A549 treated with Hydrocortisone at 1 μM for 4 hours (cell line): ENCODE measurements around the gene TRAFD1. TPM values are rescaled to one million over a fixed set of nuclear protein-coding genes. Genes with fewer than 3 reads are reported as not detected.

ENCODE experiments used
- total RNA-seq: library from RNA; stranded (reverse); fragments of 200-300 nt; extraction: Qiagen RNA extraction; gene quantifications from 5 replicates; pipeline ENCODE4 v1.2.3, GENCODE V29; 2022

Gene TRAFD1, protein sequence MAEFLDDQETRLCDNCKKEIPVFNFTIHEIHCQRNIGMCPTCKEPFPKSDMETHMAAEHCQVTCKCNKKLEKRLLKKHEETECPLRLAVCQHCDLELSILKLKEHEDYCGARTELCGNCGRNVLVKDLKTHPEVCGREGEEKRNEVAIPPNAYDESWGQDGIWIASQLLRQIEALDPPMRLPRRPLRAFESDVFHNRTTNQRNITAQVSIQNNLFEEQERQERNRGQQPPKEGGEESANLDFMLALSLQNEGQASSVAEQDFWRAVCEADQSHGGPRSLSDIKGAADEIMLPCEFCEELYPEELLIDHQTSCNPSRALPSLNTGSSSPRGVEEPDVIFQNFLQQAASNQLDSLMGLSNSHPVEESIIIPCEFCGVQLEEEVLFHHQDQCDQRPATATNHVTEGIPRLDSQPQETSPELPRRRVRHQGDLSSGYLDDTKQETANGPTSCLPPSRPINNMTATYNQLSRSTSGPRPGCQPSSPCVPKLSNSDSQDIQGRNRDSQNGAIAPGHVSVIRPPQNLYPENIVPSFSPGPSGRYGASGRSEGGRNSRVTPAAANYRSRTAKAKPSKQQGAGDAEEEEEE
- total RNA-seq: 15.2 to 20.4 TPM (median 16.5 TPM) in 5 replicates

DNA sequence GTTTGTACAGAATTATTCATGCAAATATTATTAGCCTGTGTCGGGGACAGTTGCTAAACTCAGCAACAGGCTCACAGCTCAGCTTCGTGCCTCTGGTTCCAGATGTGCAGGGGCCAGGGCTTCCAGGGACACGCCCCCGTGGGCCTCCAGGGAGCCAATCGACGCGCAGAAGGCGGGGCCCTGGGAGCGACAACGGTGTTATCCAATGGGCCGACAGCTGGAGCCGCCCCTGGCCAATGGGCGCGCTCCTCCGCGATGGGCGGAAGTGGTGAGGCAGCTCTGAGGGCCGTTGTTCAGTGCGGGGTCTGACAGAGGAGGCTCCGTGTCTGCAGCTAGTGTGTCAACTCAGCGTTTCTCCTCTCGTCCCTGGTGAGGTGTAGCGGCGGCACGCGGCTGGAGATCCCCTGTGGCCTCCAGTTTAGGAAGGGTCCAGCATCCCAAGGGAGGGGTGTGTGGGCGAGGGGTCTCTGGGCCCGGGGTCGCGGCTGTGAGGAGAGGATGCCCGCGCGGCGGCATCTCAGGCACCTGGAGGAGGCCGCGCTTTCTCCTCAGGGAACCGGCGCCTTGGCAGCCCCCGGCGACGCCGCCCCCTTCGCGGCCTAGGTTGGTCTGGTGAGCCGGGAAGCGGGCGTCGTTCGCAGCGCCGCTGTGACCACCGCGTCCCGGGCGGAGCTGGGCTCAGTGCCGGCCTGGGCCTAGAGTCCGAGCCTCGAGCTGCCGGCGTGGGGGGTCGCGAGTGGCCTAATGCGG is at the start of gene TRAFD1:
Gene TRAFD1, plus strand, starts transcription at position 311 of the 750 bp plus-strand sequence. CDS start 4,963 bp downstream, outside the sequence.

DNA sequence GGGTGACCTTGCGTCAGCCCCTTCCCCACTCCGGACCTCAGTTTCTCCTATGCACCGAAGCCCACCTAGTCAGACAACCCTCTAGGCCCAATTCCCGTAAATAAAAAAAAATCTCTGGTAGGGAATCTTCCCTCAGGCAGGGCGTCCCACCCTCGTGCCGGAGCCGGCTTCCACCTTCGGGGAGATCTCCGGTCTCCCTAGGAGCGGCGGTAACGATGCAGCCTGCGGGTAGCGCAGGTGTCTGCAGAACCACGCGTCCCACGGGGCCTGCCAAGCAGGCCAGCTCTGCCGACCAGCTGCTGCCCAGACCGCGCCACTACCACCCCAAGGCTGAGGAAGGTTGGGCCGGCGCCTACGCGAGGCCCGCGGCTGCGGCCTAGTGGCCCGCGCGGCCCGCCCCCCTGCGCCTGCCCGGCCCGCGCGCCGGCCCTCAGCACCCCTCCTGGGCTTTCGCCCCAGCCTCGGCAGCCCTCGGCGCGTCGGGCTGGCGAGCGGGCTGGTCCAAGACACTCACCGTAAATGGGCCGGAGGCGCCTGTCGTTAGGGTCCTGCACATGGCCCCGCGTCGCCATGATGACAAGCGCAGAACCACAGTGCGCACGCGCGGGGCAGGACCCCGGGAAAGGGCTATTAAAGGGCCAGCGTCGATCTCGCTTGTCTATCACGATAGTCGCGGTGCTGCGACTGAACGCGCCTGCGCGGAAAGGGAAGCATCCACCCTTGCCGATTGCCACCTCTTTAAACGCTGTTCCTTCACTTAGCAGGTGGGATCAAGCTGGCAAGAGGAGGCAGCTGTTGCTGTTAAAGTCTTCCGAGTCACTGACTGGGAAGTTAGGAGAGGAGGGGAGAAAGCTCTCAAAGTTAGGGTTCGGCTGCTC is 16.9 kb upstream of the TRAFD1 start, which contains the start of gene NAA25:
Gene NAA25, minus strand, starts transcription at position 582 of the 878 bp plus-strand sequence. Its CDS starts 10 bp downstream, at position 572.

Other genes starting within 250 kb of the TRAFD1 start
- gene TMEM116, start 112.4 kb upstream of the TRAFD1 start, total RNA-seq: 5.7 to 6.4 TPM (median 6.1 TPM) in 5 replicates
- 123 to 143 TPM (median 124 TPM) in 5 replicates for gene ERP29, start 112.1 kb upstream of the TRAFD1 start, total RNA-seq
- gene NAA25, start 16.8 kb upstream of the TRAFD1 start, total RNA-seq: 14.1 to 22.3 TPM (median 18.6 TPM) in 5 replicates